Kidney (tissue), 14 donors: ENCODE data around the gene PLSCR3. TPM values are rescaled to one million over a fixed set of nuclear protein-coding genes. Genes with fewer than 3 reads are reported as not detected.

Experiments
- DNase-seq, 5 donors: peaks; one replicate each; pipeline ENCODE4 v3.0.0-alpha.2; 2013 to 2020
- FAIRE-seq: peaks from 2 replicates; lab custom pipeline; 2012; peaks lifted over from hg19 to GRCh38; lab: Jason Lieb, UNC
- H3K27ac ChIP-seq, 2 donors: one replicate each; pipeline ENCODE4 v1.7.0; 2013; ENCODE audit warnings: low read depth in 2 of 2, low read length in 2 of 2, inconsistent platforms in 1 of 2
- H3K27me3 ChIP-seq: one replicate; pipeline ENCODE4 v1.7.1; 2013; ENCODE audit warnings: low read length, inconsistent platforms; ENCODE audit not compliant: control insufficient read depth, insufficient read depth
- H3K36me3 ChIP-seq, 3 donors: one replicate each; pipeline versions ENCODE4 v1.7.0 to v1.7.1; 2013; ENCODE audit warnings: low read length in 3 of 3, control low read depth in 1 of 3, inconsistent platforms in 1 of 3; ENCODE audit not compliant: insufficient read depth in 3 of 3, control insufficient read depth in 2 of 3
- H3K4me1 ChIP-seq, 3 donors: one replicate each; pipeline versions ENCODE4 v1.7.0 to v1.7.1; 2013; ENCODE audit warnings: low read length in 3 of 3, inconsistent platforms in 1 of 3, low read depth in 1 of 3; ENCODE audit not compliant: control insufficient read depth in 2 of 3, insufficient read depth in 2 of 3
- H3K4me3 ChIP-seq, 3 donors: one replicate each; pipeline versions ENCODE4 v1.7.0 to v1.8.1; 2013; ENCODE audit warnings: low read length in 3 of 3, control low read depth in 1 of 3, inconsistent platforms in 1 of 3
- H3K9ac ChIP-seq, 3 donors: one replicate each; pipeline versions ENCODE4 v1.7.0 to v1.7.1; 2013; ENCODE audit warnings: low read length in 3 of 3, control low read depth in 1 of 3, inconsistent platforms in 1 of 3
- H3K9me3 ChIP-seq, 3 donors: one replicate each; pipeline versions ENCODE4 v1.7.0 to v1.7.1; 2013; ENCODE audit warnings: low read length in 3 of 3, control low read depth in 1 of 3, inconsistent platforms in 1 of 3; ENCODE audit not compliant: control insufficient read depth in 2 of 3, insufficient read depth in 1 of 3
- intact Hi-C: fragments of 100-400 bp; cut with DNase I; formaldehyde crosslinking; loops from one replicate; pipeline ENCODE4 v1.11.1; 2022
- polyA plus RNA-seq: library from polyadenylated mRNA; stranded (reverse); fragments of 350-450 nt; fragmentation: Illumina TruSeq; extraction: RNeasy Lipid Tissue Mini Kit (QIAGEN cat#74804); gene quantifications from one replicate; pipeline ENCODE4 v1.2.3, GENCODE V29; 2014; ENCODE audit warnings: low read depth, low replicate concordance; ENCODE audit not compliant: insufficient read depth
- total RNA-seq: library from RNA; stranded (reverse); fragmentation: NEBNext Ultra II Directional; extraction: Animal tissue kit (Norgen Biotek cat#: 25700); gene quantifications from one replicate; pipeline ENCODE4 v1.2.1, GENCODE V29; 2021
- TF ChIP-seq, protein P1 (sequence below): IDR thresholded peaks from 3 replicates; pipeline ENCODE4 v1.5.1; 2012; ENCODE audit warnings: mild to moderate bottlenecking, moderate library complexity, borderline replicate concordance; ENCODE audit not compliant: insufficient read depth; ENCODE audit errors: extremely low read depth
- donor health status: control.
- donor health status: control.
- donor health status: control.
- donor health status: control.
- donor health status: control.
- donor health status: DM: yes; HTN: yes; CAD: no.
- donor health status: Normal renal cell carcinoma (clear cell type).

The PLSCR3 gene
- total and polyA plus RNA-seq, 2 donors from 2014 or later = 26.4 to 35.0 TPM

DNA sequence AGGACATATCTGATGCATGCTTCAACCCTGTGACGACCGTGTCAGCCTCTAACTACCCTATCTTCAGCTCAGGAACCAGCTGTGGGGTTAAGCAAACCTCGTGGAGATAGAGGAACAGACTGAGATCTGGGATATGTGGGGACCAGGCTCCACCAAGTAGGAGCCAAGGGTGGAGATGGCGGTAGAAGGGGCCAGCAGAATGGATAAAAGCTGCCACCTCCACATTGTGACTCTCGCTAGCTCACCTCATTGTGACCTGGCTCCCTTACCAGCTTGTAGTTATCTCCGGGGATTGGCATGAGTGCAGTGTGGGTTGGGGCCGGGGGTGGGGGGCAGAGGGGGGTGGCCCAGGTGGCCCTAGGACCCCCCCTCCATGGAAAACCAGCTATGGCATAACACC, 31.0 kb upstream of the PLSCR3 start, which contains the start of gene SPEM2:
TSS of gene SPEM2 (plus strand) at position 301 of the 400 bp plus-strand sequence. CDS start at position 374, 73 bp downstream.
- intact Hi-C loops = no loop called here
- no peaks in the 10 kb centered on the region for H3K27me3 ChIP-seq
- H3K9me3 ChIP-seq = no peaks in the 10 kb centered on the region
- no peak within 1 kb of the TSS for H3K9ac ChIP-seq
- H3K4me1 ChIP-seq = no peaks in the 10 kb centered on the region
- H3K36me3 ChIP-seq = no peaks in the 10 kb centered on the region
- no peak for DNase-seq
- H3K4me3 ChIP-seq = no peak within 1 kb of the TSS
- TF ChIP-seq, protein P1, sequence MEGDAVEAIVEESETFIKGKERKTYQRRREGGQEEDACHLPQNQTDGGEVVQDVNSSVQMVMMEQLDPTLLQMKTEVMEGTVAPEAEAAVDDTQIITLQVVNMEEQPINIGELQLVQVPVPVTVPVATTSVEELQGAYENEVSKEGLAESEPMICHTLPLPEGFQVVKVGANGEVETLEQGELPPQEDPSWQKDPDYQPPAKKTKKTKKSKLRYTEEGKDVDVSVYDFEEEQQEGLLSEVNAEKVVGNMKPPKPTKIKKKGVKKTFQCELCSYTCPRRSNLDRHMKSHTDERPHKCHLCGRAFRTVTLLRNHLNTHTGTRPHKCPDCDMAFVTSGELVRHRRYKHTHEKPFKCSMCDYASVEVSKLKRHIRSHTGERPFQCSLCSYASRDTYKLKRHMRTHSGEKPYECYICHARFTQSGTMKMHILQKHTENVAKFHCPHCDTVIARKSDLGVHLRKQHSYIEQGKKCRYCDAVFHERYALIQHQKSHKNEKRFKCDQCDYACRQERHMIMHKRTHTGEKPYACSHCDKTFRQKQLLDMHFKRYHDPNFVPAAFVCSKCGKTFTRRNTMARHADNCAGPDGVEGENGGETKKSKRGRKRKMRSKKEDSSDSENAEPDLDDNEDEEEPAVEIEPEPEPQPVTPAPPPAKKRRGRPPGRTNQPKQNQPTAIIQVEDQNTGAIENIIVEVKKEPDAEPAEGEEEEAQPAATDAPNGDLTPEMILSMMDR = no peak
- no peak for FAIRE-seq
- no peak within 1 kb of the TSS for H3K27ac ChIP-seq

DNA sequence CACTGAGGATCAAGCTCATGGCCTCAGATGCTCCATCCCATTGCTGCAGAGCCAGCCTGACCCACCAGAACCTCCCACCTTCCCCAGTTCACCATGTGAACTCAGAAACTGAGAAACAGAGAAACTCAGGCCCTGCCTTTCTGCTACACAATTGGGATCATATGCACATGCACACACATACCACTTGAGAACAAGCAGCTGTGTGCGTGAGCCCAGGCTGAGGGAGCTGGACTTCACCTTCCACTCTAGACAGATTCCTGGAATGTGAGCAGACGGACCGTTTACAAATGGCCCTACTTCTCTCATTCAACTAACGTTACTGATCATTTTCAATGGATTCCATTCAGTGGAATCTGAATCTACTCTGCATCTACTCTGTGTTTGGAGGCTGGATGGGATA, 29.4 kb upstream of the PLSCR3 start:
- peak in 2 of 5 donors; percentile 38 to 61 for DNase-seq
- Histone ChIP-seq H3K4me3 (no peak overlapping the region), H3K9ac (no peak overlapping the region), H3K4me1 (no peaks in the 10 kb centered on the region), H3K27me3 (no peaks in the 10 kb centered on the region), H3K36me3 (no peaks in the 10 kb centered on the region), H3K27ac (no peak overlapping the region), H3K9me3 (no peaks in the 10 kb centered on the region)
- no peak for FAIRE-seq
- TF ChIP-seq, protein P1 = no peak
- intact Hi-C loops = no loop called here

DNA sequence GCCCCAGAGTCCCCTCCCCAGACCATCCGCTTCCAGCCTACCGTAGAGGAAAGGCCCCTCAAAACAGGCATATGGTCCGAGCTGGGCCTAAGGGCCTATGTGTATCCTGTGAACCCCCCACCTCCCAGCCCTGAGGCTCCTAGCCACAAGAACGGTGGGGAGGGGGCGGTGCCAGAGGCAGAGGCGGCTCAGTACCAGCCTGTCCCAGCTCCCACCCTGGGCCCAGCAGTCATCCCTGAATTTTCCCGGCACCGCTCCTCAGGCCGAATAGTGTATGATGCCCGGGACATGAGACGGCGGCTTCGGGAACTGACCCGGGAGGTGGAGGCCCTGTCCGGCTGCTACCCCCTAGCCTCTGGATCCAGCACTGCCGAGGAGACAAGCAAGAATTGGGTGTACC, 26.9 kb upstream of the PLSCR3 start:
- Histone ChIP-seq H3K27ac (no peak overlapping the region), H3K36me3 (no peaks in the 10 kb centered on the region), H3K9ac (no peak overlapping the region), H3K27me3 (no peaks in the 10 kb centered on the region), H3K4me3 (no peak overlapping the region), H3K4me1 (no peaks in the 10 kb centered on the region), H3K9me3 (no peaks in the 10 kb centered on the region)
- FAIRE-seq (no peak), DNase-seq (no peak)
- intact Hi-C loops = no loop called here
- TF ChIP-seq, protein P1 = no peak
